ENCODE measurements around the gene NDUFB4.

NDUFB4 gene

GRCh38 chr3:120649830-120650233, 53.7 kb downstream of the NDUFB4 start:
- DNase-seq, result no peak
- Histone ChIP-seq H3K36me3 (no peaks in the 10 kb centered on the region), H3K27me3 (no peaks in the 10 kb centered on the region), H3K9me3 (no peaks in the 10 kb centered on the region), H3K4me3 (ENCODE audit: low read depth, low read length) (no peak overlapping the region), H3K4me1 (peaks cover 11% of the 10 kb centered on the region)
- TF ChIP-seq CTCF (IDR thresholded peaks at IDR 0.05; ENCODE audit: low read depth, low read length), result no peak

- Histone ChIP-seq H3K36me3 (no peaks in the 10 kb centered on the region), H3K4me3 (ENCODE audit: low read depth, low read length) (no peak overlapping the region), H3K27me3 (no peaks in the 10 kb centered on the region), H3K9me3 (no peaks in the 10 kb centered on the region), H3K4me1 (peaks cover 11% of the 10 kb centered on the region)
- no peak for TF ChIP-seq CTCF (IDR thresholded peaks at IDR 0.05; ENCODE audit: low read depth, low read length)
- no peak for DNase-seq
Observed at GRCh38 chr3:120650311-120650710, 54.2 kb downstream of the NDUFB4 start.

All from BE2C (cell line).